NT2/D1 (cell line): Measurements from ENCODE around the gene ALDH3B1.

Experiments used
- SUZ12 ChIP-seq: IDR thresholded peaks from 2 replicates; pipeline ENCODE4 v1.6.1; 2011; ENCODE audit not compliant: insufficient read length, insufficient read depth; ENCODE audit errors: extremely low read depth
- ZNF274 ChIP-seq: IDR thresholded peaks from 2 replicates; pipeline ENCODE4 v1.6.1; 2011; ENCODE audit warnings: mild to moderate bottlenecking, low read depth, low read length

GRCh38 chr11:68024508-68024907, 14.4 kb downstream of the ALDH3B1 start:
- TF ChIP-seq SUZ12 (no peak), ZNF274 (no peak)
